ENCODE data around the gene RNASE13. TPM values are rescaled to one million over a fixed set of nuclear protein-coding genes. Genes with fewer than 3 reads are reported as not detected.
"Not testable (repeated sequence)": the region's sequence is repeated elsewhere in the genome, so short reads cannot be mapped to it uniquely, and the experiment has no call there.

Gene RNASE13
- polyA plus RNA-seq, 4 donors = 0.28 to 0.64 (median 0.41) TPM

GRCh38 chr14:21024585-21025370 lies 9.8 kb downstream of the RNASE13 start, which contains the start of gene NDRG2:
Gene NDRG2, minus strand, starts transcription at chr14:21025061. Its CDS starts 1,746 bp downstream, at chr14:21023315.
- peak; percentile 54 to 64 (median 60) for DNase-seq (ENCODE audit: low read depth in 4 of 4, low spot score in 3 of 4)

GRCh38 chr14:21023817-21024584 lies 10.6 kb downstream of the RNASE13 start:
- no peak for DNase-seq (ENCODE audit: low read depth in 4 of 4, low spot score in 3 of 4)

GRCh38 chr14:21023174-21023573 lies 11.4 kb downstream of the RNASE13 start:
- no peak for DNase-seq (ENCODE audit: low read depth in 4 of 4, low spot score in 3 of 4)

- no peak for DNase-seq (ENCODE audit: low read depth in 4 of 4, low spot score in 3 of 4)
Observed at GRCh38 chr14:21022686-21023085, 11.9 kb downstream of the RNASE13 start.

GRCh38 chr14:21020977-21021545 lies 13.5 kb downstream of the RNASE13 start:
- DNase-seq (ENCODE audit: low read depth in 4 of 4, low spot score in 3 of 4) = no peak

- DNase-seq (ENCODE audit: low read depth in 4 of 4, low spot score in 3 of 4) = no peak
Observed at GRCh38 chr14:21019366-21019765, 15.2 kb downstream of the RNASE13 start.

GRCh38 chr14:21018781-21019180 lies 15.8 kb downstream of the RNASE13 start:
- DNase-seq (ENCODE audit: low read depth in 4 of 4, low spot score in 3 of 4) = no peak

GRCh38 chr14:21018286-21018685 lies 16.3 kb downstream of the RNASE13 start:
- DNase-seq (ENCODE audit: low read depth in 4 of 4, low spot score in 3 of 4) = no peak

- no peak for DNase-seq (ENCODE audit: low read depth in 4 of 4, low spot score in 3 of 4)
Observed at GRCh38 chr14:21017528-21018245, 16.9 kb downstream of the RNASE13 start.

GRCh38 chr14:21016413-21017190 lies 18.0 kb downstream of the RNASE13 start:
- DNase-seq (ENCODE audit: low read depth in 4 of 4, low spot score in 3 of 4) = no peak

- no peak for DNase-seq (ENCODE audit: low read depth in 4 of 4, low spot score in 3 of 4)
Observed at GRCh38 chr14:21015312-21015711, 19.3 kb downstream of the RNASE13 start.

- peak; percentile 81 to 90 (median 86) for DNase-seq (ENCODE audit: low read depth in 4 of 4, low spot score in 3 of 4)
Observed at GRCh38 chr14:21014761-21015190, 19.8 kb downstream of the RNASE13 start.

- DNase-seq (ENCODE audit: low read depth in 4 of 4, low spot score in 3 of 4) = no peak
Observed at GRCh38 chr14:21011136-21011535, 23.5 kb downstream of the RNASE13 start.

GRCh38 chr14:21009721-21010120 lies 24.9 kb downstream of the RNASE13 start:
- not testable (repeated sequence) for DNase-seq (ENCODE audit: low read depth in 4 of 4, low spot score in 3 of 4)

- no peak for DNase-seq (ENCODE audit: low read depth in 4 of 4, low spot score in 3 of 4)
Observed at GRCh38 chr14:21003788-21004346, 30.7 kb downstream of the RNASE13 start.

GRCh38 chr14:21001218-21001617 lies 33.4 kb downstream of the RNASE13 start:
- DNase-seq (ENCODE audit: low read depth in 4 of 4, low spot score in 3 of 4) = no peak

GRCh38 chr14:20999591-20999990 lies 35.0 kb downstream of the RNASE13 start:
- DNase-seq (ENCODE audit: low read depth in 4 of 4, low spot score in 3 of 4) = no peak

GRCh38 chr14:20998674-20999366 lies 35.8 kb downstream of the RNASE13 start, which contains the start of gene SLC39A2:
Gene SLC39A2, plus strand, starts transcription at chr14:20999293. Its CDS starts 154 bp downstream, at chr14:20999447.
- DNase-seq (ENCODE audit: low read depth in 4 of 4, low spot score in 3 of 4) = no peak

GRCh38 chr14:20998139-20998538 lies 36.5 kb downstream of the RNASE13 start:
- no peak for DNase-seq (ENCODE audit: low read depth in 4 of 4, low spot score in 3 of 4)

Data from right renal pelvis (tissue), 4 donors.